GM21390 (cell line): ENCODE data around the gene MIF4GD.
"Not testable (repeated sequence)": the region's sequence is repeated elsewhere in the genome, so short reads cannot be mapped to it uniquely, and the experiment has no call there.

Experiments
- ATAC-seq: cut with Tn5 transposase; IDR thresholded peaks from one replicate; pipeline ENCODE4 v1.9.1; 2021; ENCODE audit not compliant: unreplicated experiment

Gene MIF4GD

GRCh38 chr17:75288770-75289114 is 17.7 kb upstream of the MIF4GD start:
- ATAC-seq, result peak; percentile 3

GRCh38 chr17:75288359-75288758 is 17.3 kb upstream of the MIF4GD start:
- no peak for ATAC-seq

- no peak for ATAC-seq
These were observed 16.2 kb upstream of the MIF4GD start for GRCh38 chr17:75287221-75287620.

- no peak for ATAC-seq
These were observed 14.1 kb upstream of the MIF4GD start for GRCh38 chr17:75285123-75285522.

GRCh38 chr17:75280189-75280588 is 9.2 kb upstream of the MIF4GD start:
- ATAC-seq, result not testable (repeated sequence)

GRCh38 chr17:75277664-75278071 is 6.6 kb upstream of the MIF4GD start:
- no peak for ATAC-seq

- ATAC-seq, result no peak
These were observed 3.1 kb upstream of the MIF4GD start for GRCh38 chr17:75273977-75274708.

- ATAC-seq, result no peak
These were observed 1.8 kb upstream of the MIF4GD start for GRCh38 chr17:75272848-75273184.

- ATAC-seq, result no peak
These were observed 1.2 kb upstream of the MIF4GD start for GRCh38 chr17:75271955-75272847.

- ATAC-seq, result peak; percentile 66
These were observed 363 bp upstream of the MIF4GD start for GRCh38 chr17:75271233-75271954.

- ATAC-seq, result peak; percentile 31
These were observed 639 bp downstream of the MIF4GD start for GRCh38 chr17:75270218-75270965.

- ATAC-seq, result no peak
These were observed 1.2 kb downstream of the MIF4GD start for GRCh38 chr17:75269844-75270217.

- no peak for ATAC-seq
These were observed 3.4 kb downstream of the MIF4GD start for GRCh38 chr17:75267411-75268232.

GRCh38 chr17:75267153-75267410 is 3.9 kb downstream of the MIF4GD start:
- no peak for ATAC-seq

- ATAC-seq, result no peak
These were observed 4.5 kb downstream of the MIF4GD start for GRCh38 chr17:75266316-75267152.

- ATAC-seq, result no peak
These were observed 5.3 kb downstream of the MIF4GD start for GRCh38 chr17:75265614-75266315.

- no peak for ATAC-seq
These were observed 8.0 kb downstream of the MIF4GD start for GRCh38 chr17:75263055-75263454.

- peak; percentile 4 for ATAC-seq
These were observed 8.9 kb downstream of the MIF4GD start for GRCh38 chr17:75262112-75262606.
